Memory B cell (primary cell): ENCODE data around the gene SLC17A5.
A peak's percentile ranks its signal among the peaks of the same experiment; 100 is the strongest.
"Not testable (repeated sequence)": the region's sequence is repeated elsewhere in the genome, so short reads cannot be mapped to it uniquely, and the experiment has no call there.

Experiments used
- ATAC-seq: fragments of 150-1000 bp; cut with Tn5 transposase; 2 replicates; pipeline ENCODE4 v1.10.0; 2021; ENCODE audit warnings: low read depth, mild to moderate bottlenecking, moderate library complexity
- DNase-seq, 2 donors: peaks; one replicate each; pipeline ENCODE4 v3.0.0; 2022; ENCODE audit warnings: low spot score in 2 of 2
- H3K27ac Mint-ChIP-seq: one replicate; pipeline ENCODE4 v1.8.0; 2022; ENCODE audit warnings: mild to moderate bottlenecking, moderate library complexity, mixed read lengths
- H3K27me3 Mint-ChIP-seq: one replicate; pipeline ENCODE4 v1.8.0; 2022; ENCODE audit warnings: mixed read lengths
- H3K36me3 Mint-ChIP-seq: one replicate; pipeline ENCODE4 v1.8.0; 2022; ENCODE audit warnings: mild to moderate bottlenecking, mixed read lengths
- H3K4me1 Mint-ChIP-seq: one replicate; pipeline ENCODE4 v1.8.0; 2022; ENCODE audit warnings: mixed read lengths
- H3K4me3 Mint-ChIP-seq: one replicate; pipeline ENCODE4 v1.8.0; 2022; ENCODE audit warnings: mild to moderate bottlenecking, moderate library complexity, mixed read lengths
- H3K9me3 Mint-ChIP-seq: one replicate; pipeline ENCODE4 v1.8.0; 2022; ENCODE audit warnings: mixed read lengths

Gene SLC17A5

DNA sequence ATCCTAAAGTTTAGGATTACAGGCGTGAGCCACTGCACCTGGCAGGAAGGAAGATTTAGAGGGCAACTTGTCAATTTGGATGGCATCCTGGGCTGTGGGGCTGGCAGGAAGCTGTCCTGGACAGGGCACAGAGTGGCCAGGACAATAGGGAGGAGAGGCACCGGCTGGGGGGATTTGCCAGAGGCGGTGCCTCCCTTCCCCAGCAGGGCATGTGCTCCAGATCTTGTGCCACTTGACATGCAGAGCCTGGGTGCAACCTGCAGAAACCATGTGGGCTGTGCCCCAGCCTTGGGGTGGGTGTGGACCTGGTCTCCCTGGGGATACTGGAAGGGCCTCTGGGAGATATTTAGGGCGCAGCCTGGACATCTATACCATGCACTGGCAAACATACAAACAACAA, 74.4 kb downstream of the SLC17A5 start:
- Mint-ChIP-seq H3K27ac (peak overlapping the region; percentile 99), H3K27me3 (no peaks in the 10 kb centered on the region), H3K4me1 (peaks cover 14% of the 10 kb centered on the region), H3K9me3 (peaks cover 2% of the 10 kb centered on the region), H3K36me3 (peaks cover 3% of the 10 kb centered on the region), H3K4me3 (no peak overlapping the region)
- no peak for DNase-seq
- ATAC-seq: no peak

DNA sequence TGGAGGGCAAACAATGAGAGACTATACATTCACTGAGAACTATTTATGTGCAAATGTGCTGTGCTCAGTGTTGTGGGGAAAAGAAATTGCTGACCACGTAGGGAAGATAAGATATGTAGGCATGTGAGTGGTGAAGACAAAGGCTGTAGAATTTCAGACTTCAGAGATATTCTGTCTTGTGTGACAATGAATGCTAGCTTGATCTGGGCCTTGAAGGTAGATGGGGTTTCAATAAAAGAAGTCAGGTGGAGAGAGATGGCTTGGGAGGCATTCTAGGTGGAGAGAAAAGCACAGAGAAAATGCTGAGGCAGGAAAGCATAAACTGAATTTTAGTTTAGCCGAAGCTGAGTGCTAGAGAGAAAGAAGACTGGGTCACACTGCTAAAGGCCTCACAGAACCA, 76.1 kb downstream of the SLC17A5 start:
- Mint-ChIP-seq H3K27me3 (no peaks in the 10 kb centered on the region), H3K27ac (peak overlapping the region; percentile 2), H3K9me3 (peaks cover 2% of the 10 kb centered on the region), H3K36me3 (peaks cover 3% of the 10 kb centered on the region), H3K4me1 (peaks cover 14% of the 10 kb centered on the region), H3K4me3 (no peak overlapping the region)
- no peak for DNase-seq
- ATAC-seq: no peak

DNA sequence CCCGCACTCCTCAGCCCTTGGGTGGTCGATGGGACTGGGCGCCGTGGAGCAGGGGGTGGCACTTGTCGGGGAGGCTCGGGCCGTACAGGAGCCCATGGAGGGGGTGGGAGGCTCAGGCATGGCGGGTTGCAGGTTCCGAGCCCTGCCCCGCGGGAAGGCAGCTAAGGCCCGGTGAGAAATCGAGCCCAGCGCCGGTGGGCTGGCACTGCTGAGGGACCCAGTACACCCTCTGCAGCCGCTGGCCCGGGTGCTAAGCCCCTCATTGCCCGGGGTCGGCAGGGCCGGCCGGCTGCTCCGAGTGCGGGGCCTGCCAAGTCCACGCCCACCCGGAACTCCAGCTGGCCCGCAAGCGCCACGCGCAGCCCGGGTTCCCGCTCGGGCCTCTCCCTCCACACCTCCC, 81.3 kb downstream of the SLC17A5 start:
- not testable (repeated sequence) for H3K27me3 Mint-ChIP-seq, ATAC-seq, H3K4me3 Mint-ChIP-seq, H3K9me3 Mint-ChIP-seq, H3K4me1 Mint-ChIP-seq, DNase-seq, H3K36me3 Mint-ChIP-seq, H3K27ac Mint-ChIP-seq

GRCh38 chr6:73571218-73572181, 82.3 kb downstream of the SLC17A5 start:
- not testable (repeated sequence) for H3K9me3 Mint-ChIP-seq, H3K4me1 Mint-ChIP-seq, H3K27ac Mint-ChIP-seq, ATAC-seq, DNase-seq, H3K27me3 Mint-ChIP-seq, H3K36me3 Mint-ChIP-seq
- peak overlapping the region; percentile 15 for H3K4me3 Mint-ChIP-seq

GRCh38 chr6:73569121-73569520, 84.7 kb downstream of the SLC17A5 start:
- Mint-ChIP-seq H3K27me3 (no peaks in the 10 kb centered on the region), H3K4me3 (no peak overlapping the region), H3K27ac (no peak overlapping the region)

GRCh38 chr6:73566954-73567591, 86.7 kb downstream of the SLC17A5 start:
- Mint-ChIP-seq H3K27ac (no peak overlapping the region), H3K9me3 (no peaks in the 10 kb centered on the region), H3K4me3 (no peak overlapping the region), H3K4me1 (no peaks in the 10 kb centered on the region), H3K27me3 (no peaks in the 10 kb centered on the region), H3K36me3 (no peaks in the 10 kb centered on the region)
- ATAC-seq (no peak), DNase-seq (no peak)

More at GRCh38 chr6:73569121-73569520, 84.7 kb downstream of the SLC17A5 start:
- H3K4me1 Mint-ChIP-seq: no peaks in the 10 kb centered on the region
- no peak for ATAC-seq
- DNase-seq: no peak
- H3K9me3 Mint-ChIP-seq: no peaks in the 10 kb centered on the region
- no peaks in the 10 kb centered on the region for H3K36me3 Mint-ChIP-seq

DNA sequence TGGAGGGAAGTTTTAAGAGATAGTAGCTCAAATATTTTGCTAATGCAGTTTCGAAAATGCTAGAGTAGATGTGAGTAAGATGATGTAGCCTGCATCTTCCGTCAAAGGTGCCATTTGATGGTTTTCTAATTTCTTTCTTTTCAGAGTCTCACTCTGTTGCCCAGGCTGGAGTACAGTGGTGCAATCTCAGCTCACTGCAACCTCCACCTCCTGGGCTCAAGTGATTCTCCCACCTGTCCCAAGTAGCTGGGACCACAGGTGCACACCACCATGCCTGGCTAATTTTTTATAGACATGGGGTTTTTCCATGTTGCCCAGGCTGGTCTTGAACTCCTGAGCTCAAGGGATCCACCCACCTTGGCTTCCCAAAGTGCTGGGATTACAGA, 87.3 kb downstream of the SLC17A5 start:
- H3K4me3 Mint-ChIP-seq, H3K36me3 Mint-ChIP-seq, DNase-seq, H3K9me3 Mint-ChIP-seq, ATAC-seq, H3K27ac Mint-ChIP-seq, H3K27me3 Mint-ChIP-seq, H3K4me1 Mint-ChIP-seq: not testable (repeated sequence)

DNA sequence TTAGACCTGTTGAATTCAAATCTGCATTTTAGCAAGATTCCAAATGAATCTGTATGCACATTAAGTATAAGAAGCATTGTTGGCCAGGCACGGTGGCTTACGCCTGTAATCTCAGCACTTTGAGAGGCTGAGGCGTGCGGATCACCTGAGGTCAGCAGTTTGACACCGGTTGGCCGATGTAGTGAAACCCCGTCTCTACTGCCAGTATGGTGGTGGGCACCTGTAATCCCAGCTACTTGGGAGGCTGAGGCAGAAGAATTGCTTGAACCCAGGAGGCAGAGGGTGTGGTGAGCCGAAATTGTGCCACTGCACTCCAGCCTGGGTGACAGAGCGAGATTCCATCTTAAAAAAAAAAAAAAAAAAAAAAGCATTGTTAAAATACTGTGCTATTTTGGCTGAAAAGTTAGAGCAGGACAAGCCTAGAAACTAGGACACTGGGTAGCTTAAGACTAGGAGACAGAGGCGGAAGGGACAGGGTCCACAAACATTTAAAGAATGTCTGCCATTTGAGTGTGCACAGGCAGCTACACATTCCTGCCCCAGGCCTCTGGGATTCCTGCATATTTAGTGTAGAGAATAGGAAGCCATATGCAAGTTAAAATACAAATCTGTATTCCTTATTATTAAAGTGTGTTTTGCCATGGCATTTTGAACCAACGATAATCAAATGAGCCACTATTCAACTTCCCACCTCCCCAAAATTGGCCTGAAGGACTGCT, 87.9 kb downstream of the SLC17A5 start:
- Mint-ChIP-seq H3K4me3 (no peak overlapping the region), H3K9me3 (no peaks in the 10 kb centered on the region), H3K4me1 (peaks cover 1% of the 10 kb centered on the region), H3K27ac (no peak overlapping the region), H3K27me3 (no peaks in the 10 kb centered on the region), H3K36me3 (no peaks in the 10 kb centered on the region)
- DNase-seq (no peak), ATAC-seq (no peak)

DNA sequence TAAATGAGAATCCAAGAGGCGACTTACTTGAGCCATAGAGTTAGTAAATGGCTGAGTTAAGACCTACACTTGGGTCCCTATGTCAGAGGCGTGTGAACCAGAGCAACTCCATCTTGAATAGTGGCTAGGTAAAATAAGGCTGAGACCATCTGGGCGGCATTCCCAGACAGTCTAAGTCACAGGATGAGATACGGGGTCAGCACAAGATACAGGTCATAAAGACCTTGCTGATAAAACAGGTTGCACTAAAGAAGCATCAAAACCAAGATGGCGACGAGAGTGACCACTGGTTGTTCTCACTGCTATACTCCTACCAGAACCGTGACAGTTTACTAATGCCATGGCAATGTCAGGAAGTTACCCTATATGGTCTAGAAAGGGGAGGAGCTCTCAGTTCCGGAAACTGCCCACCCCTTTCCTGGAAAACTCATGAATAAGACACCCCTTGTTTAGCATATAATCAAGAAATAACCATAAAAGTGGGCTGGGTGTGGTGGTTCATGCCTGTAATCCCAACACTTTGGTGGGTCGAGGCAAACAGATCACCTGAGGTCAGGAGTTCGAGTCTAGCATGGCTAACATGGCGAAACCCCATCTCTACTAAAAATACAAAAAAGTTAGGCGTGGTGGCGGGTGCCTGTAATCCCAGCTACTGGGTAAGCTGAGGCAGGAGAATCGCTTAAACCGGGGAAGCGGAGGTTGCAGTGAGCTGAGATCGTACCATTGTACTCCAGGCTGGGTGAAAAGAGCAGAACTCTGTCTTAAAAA, 89.0 kb downstream of the SLC17A5 start:
- Mint-ChIP-seq H3K4me3 (no peak overlapping the region), H3K36me3 (no peaks in the 10 kb centered on the region), H3K27ac (no peak overlapping the region), H3K27me3 (no peaks in the 10 kb centered on the region), H3K9me3 (no peaks in the 10 kb centered on the region), H3K4me1 (peaks cover 7% of the 10 kb centered on the region)
- ATAC-seq (no peak), DNase-seq (no peak)

- no peaks in the 10 kb centered on the region for H3K36me3 Mint-ChIP-seq
- H3K27me3 Mint-ChIP-seq: no peaks in the 10 kb centered on the region
- no peak overlapping the region for H3K4me3 Mint-ChIP-seq
- no peaks in the 10 kb centered on the region for H3K9me3 Mint-ChIP-seq
- peaks cover 13% of the 10 kb centered on the region for H3K4me1 Mint-ChIP-seq
- ATAC-seq (no peak), DNase-seq (no peak)
- no peak overlapping the region for H3K27ac Mint-ChIP-seq
These were observed 91.2 kb downstream of the SLC17A5 start for GRCh38 chr6:73562558-73562957.

DNA sequence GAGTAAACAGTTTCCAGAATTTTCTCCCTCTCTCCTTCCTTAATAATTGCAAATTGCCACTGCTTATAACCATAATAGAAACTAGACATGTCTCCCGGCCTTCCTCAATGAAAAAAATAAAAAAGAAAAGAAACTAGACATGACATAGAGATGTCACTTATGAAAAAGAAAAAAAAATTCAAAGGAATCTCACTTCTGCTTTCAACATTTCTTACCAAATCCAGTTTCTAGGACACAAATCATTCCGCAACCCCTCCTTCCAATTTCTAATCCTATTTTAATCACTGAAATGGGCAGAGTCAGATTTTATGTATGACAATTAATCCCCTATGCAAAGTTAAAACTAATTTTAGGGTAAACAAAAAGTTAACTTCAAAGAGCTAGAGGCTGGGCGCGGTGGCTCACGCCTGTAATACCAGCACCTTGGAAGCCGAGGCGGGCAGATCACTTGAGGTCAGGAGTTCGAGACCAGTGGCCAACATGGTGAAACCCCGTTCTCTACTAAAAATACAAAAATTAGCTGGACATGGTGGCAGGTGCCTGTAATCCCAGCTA, 92.9 kb downstream of the SLC17A5 start:
- Mint-ChIP-seq H3K4me1 (peaks cover 13% of the 10 kb centered on the region), H3K4me3 (peak overlapping the region; percentile 60), H3K36me3 (no peaks in the 10 kb centered on the region), H3K9me3 (no peaks in the 10 kb centered on the region), H3K27me3 (no peaks in the 10 kb centered on the region), H3K27ac (no peak overlapping the region)
- DNase-seq (no peak), ATAC-seq (peak; percentile 82)

DNA sequence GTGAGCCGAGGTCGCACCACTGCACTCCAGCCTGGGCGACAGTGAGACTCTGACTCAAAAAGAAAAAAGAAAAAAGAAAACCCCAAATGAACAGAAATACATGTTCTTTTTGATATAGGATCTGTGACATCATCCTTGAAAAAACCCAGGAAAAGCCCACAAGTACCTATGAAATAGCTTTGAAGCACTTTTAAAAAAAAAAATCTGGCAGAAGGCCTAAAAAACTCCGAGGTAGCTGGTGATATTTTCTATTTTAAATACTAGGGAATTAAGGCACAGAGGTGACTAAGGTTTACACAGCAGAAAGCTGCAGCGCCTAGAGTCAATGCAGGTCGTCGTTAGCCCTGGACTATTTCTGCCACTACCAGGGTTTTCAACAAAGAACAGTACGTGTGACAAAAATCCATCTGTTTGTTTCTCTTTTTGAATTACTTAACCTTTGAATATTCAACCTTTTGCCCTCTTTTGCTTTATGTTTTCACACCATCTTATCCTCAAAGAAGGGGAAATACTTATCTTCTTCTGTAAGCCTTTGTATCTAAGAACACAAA, 93.5 kb downstream of the SLC17A5 start:
- H3K27ac Mint-ChIP-seq: no peak overlapping the region
- H3K36me3 Mint-ChIP-seq: no peaks in the 10 kb centered on the region
- H3K9me3 Mint-ChIP-seq: no peaks in the 10 kb centered on the region
- ATAC-seq (no peak), DNase-seq (no peak)
- H3K4me3 Mint-ChIP-seq: no peak overlapping the region
- H3K27me3 Mint-ChIP-seq: no peaks in the 10 kb centered on the region
- H3K4me1 Mint-ChIP-seq: peaks cover 13% of the 10 kb centered on the region

DNA sequence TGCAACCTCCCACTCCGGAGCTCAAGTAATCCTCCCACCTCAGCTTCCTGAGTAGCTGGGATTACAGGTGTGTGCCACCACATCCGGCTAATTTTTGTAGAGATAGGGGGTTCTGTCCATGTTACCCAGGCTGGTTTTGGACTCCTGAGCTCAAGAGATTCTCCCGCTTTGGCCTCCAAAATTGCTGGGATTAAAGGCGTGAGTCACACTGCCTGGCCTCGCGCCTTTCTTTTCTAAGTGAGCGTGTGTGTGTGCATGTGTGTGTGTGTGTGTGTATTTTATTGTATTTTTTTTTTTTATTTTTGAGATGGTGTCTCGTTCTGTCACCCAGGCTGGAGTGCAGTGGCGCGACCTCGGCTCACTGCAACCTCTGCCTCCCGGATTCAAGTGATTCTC, 94.4 kb downstream of the SLC17A5 start:
- not testable (repeated sequence) for DNase-seq, H3K4me3 Mint-ChIP-seq, ATAC-seq, H3K9me3 Mint-ChIP-seq, H3K36me3 Mint-ChIP-seq, H3K27me3 Mint-ChIP-seq
- peaks cover 13% of the 10 kb centered on the region for H3K4me1 Mint-ChIP-seq
- H3K27ac Mint-ChIP-seq: peak overlapping the region; percentile 4
